SW 1271 (cell line): Measurements from ENCODE around the gene CHD5.
A peak's percentile ranks its signal among the peaks of the same experiment; 100 is the strongest.
"Not testable (repeated sequence)": the region's sequence is repeated elsewhere in the genome, so short reads cannot be mapped to it uniquely, and the experiment has no call there.

Experiments used
- DNase-seq, 2 experiments: peaks; one replicate each; lab custom pipeline; 2025; lab: John Stamatoyannopoulos, UW

CHD5 gene

DNA sequence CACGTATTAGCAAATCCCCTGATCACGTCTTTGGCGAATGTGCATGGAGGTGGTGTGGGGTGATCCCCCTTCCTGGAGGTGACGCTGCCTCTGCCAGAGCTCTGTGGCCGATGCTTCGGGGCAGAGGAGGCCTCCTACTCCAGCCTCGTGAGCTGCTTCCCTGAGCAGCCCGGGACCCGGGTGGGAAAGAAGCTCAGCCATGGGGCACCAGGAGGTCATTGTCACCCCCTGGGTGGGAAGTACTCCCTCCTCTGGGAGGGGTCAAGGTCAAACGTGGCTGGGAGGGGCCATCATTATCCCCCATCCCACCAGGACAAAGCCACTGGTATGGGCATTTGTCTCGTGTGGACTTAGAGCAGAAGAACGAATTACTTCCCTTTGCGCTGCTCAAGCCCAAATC lies 93.8 kb downstream of the CHD5 start:
- DNase-seq, result no peak

DNA sequence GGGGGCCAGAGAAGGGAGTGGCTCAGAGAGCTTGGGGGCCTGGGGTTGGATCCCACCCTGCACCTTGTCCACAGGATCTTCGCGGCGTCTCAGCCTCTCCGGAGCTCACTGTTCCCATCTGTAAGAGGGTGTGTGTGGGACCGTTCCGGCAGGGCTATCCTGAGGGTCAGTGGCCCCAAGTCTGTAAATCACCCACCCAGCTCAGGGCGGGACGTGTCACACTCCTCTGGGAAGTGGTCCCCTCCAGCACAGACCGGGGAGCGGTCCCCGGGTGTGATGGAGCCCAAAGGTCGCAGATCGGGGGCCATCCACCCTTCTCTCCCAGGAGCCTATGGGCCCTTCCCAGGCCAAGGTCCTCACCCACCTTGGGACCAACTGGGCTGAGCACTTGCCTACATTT lies 94.5 kb downstream of the CHD5 start:
- DNase-seq, result no peak

DNA sequence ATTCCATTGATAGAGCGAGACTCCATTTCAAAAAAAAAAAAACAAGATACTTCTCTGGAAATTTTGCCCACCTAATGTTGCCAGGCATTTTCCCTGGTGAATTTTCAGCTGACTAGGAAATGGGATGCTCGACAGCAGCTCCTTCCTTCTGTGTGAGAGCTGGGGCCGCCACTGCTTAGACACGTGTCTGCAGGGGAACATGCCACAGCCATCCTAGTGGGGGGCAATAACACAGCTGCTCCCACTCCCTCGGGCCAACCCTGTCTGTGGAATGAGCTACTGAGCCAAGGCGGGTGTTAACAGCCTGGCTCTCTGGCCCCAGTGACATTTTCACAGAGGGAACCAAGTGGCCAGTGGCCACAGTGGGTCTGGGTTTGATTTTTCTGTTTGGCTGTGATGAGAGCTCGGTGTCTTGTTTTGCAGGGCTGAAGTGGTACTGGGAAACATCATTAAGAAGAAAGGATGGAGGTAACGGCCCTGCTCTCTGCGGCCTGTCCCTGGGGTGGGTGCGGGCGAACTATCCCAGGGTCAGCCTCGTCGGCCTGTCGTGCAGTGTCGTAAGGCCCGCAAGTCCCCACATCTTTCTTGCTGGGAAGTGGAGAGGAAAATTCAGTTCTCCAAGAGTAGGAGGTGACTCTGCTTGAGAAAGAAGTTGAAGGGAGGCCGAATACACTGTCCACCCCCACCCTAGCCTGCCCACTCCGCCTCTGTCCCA lies 95.2 kb downstream of the CHD5 start:
- no peak for DNase-seq

DNA sequence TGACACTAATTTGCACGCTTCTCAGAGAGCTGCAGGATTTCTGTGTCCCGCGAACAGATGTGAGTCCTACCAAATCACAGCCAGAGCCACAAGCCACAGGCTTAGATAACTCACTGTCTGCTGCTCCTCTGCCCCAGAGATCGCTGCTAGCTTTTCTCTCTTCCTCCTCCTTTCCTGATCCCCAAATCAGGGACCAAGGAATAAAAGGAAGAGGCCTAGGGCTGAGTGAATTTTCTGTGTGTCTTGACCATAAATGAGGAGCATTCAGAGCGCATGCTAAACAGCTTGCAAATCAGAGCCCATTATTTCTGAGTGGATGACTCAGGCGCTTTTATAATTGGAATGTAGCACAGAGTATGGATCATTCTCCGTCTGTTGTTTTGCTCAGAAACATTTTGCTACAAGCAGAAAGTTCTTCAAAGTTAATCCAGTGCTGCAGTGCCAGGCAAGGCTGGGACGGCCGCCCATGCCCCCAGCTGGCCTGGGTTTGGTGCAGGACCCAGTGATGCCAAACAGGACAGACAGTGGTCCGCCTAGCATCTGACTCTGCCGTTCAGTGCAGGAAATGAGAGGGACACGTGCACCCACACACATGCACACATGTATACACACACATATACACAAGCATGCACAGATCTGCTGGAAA lies 96.2 kb downstream of the CHD5 start:
- no peak for DNase-seq

DNA sequence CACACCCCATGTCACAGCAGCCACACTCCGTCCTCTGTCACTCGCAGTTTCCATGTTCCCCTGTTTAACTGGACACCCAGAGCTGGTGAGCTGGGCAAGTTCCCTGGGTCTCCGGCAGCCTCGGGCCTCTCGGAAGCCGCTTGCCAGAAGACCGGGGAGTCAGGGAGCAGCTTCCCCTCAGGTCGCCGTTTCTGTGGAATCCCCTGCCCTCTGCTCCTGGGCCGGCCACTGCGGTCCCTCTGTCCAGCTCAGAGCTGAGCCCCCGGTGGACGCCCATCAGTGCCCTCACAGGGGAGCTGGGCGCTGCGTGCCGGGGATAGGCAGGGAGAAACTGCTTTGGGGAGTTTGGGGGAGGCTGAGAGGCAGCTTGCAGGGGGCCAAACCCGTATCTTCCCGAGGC lies 96.7 kb downstream of the CHD5 start:
- no peak for DNase-seq

DNA sequence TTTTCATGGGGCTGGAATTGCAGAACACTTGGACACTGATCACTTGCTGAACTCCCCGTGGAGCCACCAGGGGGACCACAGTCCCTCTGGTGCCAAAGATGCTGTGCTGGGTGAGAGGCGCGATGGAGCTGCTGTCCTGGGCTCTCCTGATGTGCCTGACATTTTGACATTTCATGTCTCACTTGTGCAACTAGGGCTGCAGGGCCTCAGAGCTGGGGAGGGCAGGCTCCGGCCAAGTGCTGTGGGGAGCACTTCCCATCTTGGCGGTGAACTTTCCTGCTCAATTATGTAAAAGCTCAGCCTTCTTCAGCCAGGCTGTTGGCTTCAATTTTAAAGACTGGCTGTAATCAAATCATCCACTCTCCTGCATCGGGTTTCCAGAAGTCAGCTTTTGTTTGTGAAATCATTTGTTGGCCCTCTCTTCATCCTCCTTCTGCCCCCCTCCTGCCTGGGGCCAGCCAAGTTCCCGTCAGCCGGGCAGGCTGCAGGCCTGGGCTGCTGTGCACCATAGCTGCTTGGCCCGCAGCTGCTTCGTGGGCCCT lies 97.6 kb downstream of the CHD5 start:
- DNase-seq, result no peak

DNA sequence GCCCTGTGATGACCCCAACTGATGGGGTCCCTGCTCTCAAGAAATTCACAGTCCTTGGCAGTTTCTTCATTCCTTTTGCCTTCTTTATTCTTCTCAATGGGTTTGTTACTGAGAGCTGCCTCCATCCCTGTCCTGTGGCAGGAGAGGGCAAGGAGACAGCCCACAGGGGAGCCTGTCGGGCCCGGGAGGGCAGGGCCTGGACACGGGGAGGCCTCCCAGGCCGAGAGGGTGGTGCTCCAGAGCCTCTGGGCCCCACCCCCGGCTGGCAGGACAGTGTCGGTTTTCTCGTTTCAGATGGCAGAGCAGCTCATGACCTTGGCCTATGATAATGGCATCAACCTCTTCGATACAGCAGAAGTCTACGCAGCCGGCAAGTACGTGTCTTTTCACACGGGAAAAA lies 98.2 kb downstream of the CHD5 start:
- no peak for DNase-seq

DNA sequence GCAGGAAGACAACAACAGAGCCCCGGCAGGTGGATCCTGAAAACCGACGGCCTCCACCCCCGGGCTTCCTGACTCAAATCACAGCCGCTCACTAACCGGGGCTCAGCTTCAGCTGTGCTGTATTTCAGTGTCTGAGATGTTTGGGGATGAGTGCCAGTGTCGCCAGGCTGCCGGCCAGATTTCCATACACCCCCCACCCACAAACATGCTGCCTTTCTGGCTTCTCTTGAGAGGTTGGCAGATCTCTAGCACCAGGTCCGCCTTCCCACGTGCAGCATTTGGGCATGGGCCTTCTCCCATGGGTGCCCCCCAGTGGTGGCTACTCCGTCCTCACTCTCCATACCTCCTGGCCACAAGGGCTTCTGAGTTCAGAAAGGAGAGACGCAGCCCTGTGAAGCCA lies 99.7 kb downstream of the CHD5 start:
- no peak for DNase-seq

DNA sequence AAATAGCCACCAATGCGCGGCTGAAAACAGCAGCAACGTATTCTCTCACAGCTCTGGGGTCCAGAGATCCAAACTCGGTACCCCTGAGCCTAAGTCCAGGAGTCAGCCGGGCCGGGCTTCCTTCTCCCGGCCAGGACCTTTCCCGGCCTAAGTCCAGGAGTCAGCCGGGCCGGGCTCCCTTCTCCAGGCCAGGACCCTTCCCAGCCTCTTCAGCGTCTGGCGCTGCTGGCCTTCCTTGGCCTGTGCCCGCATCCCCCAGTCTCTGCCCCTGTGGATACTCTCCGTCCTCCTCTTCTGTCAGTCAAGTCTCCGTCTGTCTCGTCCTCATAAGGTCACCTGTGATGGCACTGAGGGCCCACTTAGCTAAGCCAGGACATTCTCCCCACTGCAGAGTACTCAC lies 102.2 kb downstream of the CHD5 start:
- DNase-seq, result no peak

DNA sequence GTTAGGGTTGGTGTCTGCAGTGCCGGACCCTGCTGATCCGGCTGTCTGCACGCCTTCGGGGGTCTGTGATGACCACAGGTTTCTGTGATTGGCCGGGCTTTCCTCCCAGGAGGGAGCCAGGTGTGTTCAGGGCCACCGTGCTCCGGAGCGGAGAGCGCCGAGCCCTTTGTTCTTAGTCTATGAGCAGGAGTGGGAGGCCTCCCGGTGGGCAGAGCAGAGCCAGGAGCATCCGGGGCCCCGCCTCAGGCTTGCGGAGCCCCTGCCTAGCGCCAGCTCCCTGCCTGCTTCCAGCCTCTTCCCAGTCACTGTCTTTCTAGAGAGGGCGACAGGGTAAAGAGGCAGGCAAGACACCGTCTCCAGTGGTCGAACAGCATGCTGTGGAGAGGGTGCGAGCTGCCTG lies 102.6 kb downstream of the CHD5 start:
- no peak for DNase-seq

DNA sequence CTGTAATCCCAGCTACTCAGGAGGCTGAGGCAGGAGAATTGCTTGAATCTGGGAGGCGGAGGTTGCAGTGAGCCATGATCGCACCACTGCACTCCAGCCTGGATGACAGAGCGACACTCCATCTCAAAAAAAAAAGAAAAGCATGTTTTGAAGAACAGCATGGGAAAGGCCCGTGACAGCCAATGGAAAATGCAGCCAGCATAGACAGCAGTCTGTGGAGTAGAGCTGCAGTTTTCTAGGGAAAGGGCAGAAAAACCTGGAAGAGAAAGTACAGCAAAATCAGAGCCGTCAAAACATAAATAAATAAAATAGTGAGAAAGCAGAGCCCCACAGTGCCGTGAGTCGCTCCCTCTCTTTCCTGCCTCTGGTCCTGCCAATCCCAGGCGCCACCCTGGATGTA lies 103.1 kb downstream of the CHD5 start:
- not testable (repeated sequence) for DNase-seq

DNA sequence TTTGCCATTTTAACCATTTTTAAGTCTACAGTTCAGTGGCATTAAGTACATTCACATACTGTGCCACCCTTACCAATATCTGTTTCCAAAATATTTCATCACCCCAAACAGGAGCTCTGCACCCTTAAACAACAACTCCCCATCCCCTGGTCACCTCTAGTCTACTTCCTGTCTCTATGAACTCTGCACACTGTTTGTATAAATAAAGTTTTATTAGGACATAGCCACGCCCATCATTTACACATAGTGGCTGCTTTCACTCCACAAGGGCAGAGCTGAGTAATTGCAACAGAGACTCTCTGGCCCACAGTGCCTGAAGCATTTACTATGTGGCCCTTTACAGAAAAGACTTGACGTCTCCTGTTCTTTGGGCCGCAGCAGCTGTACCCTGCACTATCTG lies 104.4 kb downstream of the CHD5 start:
- peak in 1 of 2 experiments; percentile 4 for DNase-seq

DNA sequence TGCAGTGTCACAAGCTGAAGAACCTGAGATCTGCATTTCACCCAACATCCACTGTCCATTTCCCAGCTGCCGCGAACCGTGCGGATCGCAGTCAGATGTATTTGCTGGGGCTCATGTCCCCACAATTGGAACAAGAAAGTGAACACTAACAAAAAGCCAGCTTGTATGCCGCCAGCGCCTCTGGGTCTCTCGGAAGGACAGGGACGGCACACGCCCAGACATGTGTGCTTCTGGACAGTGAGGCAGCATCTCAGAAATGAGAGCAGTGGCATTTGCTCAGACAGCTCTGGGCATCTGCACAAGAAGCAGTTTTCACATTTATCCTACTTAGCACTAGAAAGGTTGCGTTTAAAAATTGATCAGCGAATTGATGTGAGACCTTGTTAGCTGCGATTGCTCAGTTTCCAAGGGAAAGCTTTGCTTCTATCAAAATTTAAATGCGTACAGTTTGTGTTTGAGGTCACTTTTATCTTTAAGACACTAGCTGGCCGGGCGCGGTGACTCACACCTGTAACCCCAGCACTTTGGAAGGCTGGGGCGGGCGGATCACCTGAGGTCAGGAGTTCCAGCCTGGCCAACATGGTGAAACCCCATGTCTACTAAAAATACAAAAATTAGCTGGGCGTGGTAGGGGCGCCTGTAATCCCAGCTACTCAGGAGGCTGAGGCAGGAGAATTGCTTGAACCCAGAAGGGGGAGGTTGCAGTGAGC lies 105.8 kb downstream of the CHD5 start:
- no peak for DNase-seq

DNA sequence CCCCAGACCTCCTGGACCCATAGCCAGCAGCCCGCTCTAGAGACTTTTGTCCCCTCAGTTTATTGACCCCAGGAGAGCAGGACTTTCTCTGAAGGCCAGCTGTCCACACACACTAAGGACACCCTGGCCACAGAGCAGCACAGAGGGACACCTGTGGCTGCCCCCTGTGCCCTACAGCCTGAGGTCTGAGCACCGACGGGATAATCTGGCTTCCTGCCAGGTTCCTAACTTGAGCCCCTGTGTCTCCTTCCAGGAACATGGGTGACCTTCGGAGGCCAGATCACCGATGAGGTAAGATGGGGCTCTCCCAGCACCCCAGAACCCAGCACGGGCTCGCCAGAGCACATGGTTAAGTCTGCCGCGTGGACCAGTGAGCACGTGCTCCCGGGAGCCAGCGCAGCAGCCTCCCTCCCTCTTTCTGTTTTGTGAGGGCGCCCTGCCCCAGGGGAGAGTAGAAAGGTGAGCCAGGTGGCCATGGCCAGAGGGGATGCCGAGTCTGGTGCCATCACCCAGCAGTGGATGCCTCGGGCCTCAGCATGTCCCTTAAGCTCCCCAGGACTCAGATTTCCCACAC lies 106.6 kb downstream of the CHD5 start:
- no peak for DNase-seq

DNA sequence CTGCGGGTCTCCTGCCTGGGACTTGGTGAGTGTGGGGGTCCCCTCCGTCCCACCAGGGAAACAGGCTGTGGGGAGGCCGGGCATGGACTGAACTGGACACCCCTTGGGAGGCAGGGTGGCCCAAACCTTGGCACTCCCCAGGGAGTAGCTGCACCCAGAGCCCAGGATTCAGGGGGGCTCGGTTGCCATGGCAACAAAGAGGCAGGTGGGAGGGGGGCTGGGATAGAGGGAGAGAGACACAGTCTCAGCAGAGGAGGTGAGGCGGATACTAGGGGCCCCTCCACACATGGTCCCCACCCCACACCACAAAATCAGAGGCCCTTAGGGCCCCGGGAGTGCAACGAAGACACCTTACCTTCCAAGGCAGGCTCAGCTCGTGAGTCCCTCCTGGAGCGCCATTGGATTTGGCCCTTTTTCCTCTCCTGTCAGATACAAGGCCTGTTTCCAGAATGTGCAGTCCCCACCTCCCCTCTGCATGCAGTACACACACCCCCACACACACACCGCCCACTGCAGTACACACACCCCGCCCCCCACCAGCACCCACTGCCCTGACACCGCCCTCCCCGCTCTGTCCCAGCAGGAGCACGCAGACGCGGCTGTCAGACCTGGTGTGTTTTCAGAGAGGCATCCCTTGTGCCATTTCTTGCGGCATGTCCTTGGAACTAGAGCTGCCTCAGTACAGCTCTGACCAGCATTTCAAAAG lies 107.2 kb downstream of the CHD5 start:
- DNase-seq, result no peak

DNA sequence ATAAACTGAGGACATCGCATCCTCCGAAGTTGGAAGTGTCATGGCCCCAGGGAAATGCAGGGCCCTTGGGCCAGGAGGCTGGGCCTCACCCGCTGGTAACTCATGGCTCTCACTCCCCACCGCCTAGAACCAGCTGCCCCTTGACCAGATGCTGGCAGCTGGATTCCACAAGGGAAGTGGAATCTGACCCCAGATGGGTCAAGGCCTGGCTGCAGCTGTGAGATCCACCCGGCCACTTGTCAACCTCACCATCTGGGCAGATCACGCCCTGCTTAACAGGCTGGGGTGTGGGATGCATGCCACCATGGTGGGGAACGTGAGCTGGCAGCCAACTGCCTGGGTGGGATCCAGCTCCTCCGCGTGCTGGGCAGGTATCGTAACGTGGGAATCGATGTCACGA lies 108.9 kb downstream of the CHD5 start:
- no peak for DNase-seq

DNA sequence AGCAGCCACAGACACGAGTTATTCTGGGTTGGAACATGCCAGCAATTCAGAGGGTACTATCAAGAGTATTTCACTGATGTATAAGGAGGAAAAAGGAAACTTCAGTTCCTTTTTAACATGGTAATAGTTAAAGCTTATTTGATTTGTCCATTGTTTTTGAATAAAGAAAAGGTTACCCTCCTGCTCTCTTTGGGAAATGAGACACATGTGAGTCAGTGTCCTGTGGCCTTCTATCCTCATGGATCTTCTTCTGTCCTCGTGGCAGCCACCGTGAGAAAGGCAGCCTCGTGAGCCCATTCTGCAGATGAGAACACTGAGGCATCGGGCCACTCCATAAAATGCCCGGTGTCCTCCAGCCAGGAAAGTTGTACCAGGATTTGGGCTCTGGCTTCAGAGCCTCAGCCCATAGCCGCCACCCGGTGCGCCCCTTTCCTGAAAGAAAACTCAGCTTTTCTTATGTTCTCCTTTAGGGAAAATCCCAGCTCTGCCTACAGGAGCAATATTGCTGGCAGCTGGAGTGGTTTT lies 109.6 kb downstream of the CHD5 start:
- no peak for DNase-seq

DNA sequence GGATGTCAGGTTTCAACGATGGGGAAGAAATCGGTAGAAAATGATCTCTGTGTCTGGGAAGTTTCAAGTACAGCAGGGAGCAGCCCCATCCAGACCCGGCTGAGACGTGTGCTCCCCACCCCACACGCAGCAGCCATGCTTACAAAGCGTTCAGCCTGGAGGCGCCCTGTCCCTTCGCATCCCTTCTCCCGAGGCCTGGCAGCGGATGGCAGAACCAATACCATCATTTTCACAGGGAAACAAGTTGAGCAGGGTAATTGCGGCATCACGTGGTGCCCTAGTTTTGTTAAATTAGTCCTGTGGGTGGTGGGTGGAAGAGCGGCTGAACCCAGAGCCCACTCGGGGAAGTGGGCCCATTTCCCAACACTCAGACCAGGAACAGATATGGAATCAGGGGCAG lies 110.5 kb downstream of the CHD5 start:
- no peak for DNase-seq

DNA sequence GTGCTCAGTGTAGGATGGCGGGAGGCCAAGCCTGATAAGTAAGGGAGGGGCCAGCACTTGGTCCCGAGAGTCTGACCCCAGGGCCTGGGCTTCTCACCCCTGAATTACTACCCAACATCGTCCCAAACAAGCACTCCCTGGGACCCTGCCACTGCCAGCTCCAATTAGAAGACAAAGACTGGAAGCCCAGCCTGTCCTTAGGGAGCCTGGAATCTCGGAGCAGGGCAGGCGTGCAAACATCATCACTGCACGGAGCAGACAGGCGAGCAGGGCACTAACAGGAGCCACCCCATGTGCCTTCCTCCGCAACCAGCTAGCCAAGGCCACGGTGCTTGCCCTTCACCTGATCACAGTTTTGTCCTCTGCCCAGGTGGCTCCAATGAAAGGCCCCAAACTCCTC lies 111.2 kb downstream of the CHD5 start:
- DNase-seq, result no peak

DNA sequence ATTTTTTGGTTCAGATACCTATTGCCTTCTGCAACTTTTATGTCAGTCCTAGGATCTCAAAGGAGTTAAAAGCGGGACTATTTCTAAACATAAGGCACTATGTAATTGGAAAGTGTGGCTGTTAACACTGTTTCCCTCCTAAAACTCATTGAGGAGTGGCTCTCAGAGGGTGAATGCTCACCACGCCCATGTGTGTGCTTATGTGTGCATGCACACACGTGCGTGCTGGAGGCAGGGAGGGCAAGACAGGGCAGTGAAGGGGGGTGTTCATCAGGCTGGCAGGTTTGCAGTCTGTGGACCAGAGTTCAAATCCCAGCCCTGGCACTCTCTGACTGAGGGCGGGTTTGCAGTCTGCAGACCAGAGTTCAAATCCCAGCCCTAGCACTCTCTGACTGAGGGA lies 112.0 kb downstream of the CHD5 start:
- no peak for DNase-seq

DNA sequence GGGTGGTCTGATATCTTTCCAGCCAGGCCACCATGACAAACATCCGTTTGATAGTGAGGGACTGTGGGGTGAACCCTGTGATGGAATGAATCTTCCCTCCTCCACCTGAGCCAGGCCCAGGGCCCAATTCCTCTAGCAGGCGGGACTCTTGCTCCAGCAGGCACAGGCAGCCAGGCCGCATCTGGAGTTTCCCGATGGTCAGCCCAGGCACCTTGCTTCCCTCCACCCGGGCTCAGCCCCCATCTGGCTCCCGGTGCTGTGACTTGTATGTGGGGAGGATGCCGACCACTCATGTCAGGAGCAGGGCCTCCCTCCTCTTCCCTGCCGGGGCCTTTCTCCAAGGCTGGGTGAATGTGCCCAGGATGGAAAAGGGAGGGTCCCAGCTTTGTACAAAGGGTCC lies 113.4 kb downstream of the CHD5 start:
- DNase-seq, result no peak
